SK-N-SH (cell line): ENCODE data around the gene ARHGAP45. TPM values are rescaled to one million over a fixed set of nuclear protein-coding genes. Genes with fewer than 3 reads are reported as not detected.

Experiments
- CTCF ChIA-PET: fragments of 300-600, 350-600 bp; formaldehyde crosslinking; extraction: SDS; loops from one replicate; lab custom pipeline; 2021; lab: Yijun Ruan, JAX
- POLR2A ChIA-PET: fragments of 350-600 bp; sonication (Branson Sonifier 250); formaldehyde crosslinking; extraction: SDS; loops from one replicate; lab custom pipeline; 2020; ENCODE audit warnings: antibody characterized with exemption, inconsistent platforms; lab: Yijun Ruan, JAX
- DNase-seq: peaks from one replicate; pipeline ENCODE4 v3.0.0; 2012
- H2AFZ ChIP-seq: fragments of 200-600 bp; sonication (generic); 2 replicates; pipeline ENCODE4 v1.8.1; 2016; ENCODE audit warnings: antibody characterized with exemption, mild to moderate bottlenecking, low read depth
- H3F3A ChIP-seq: fragments of 200-600 bp; sonication (generic); replicated peaks from 2 replicates; pipeline ENCODE3; 2016; ENCODE audit warnings: antibody characterized with exemption, mild to moderate bottlenecking; ENCODE audit not compliant: insufficient read depth
- H3K27ac ChIP-seq, 2 experiments: fragments of 200-500 bp in 1 of 2; fragments of 200-600 bp in 1 of 2; sonication (Bioruptor generic) in 1 of 2; sonication (generic), shearing (Covaris generic) in 1 of 2; 2 replicates each; pipeline versions ENCODE4 v1.5.1 to v1.6.1; 2014 to 2016; ENCODE audit warnings: low read depth in 2 of 2, inconsistent platforms in 1 of 2, low read length in 1 of 2, mild to moderate bottlenecking in 1 of 2, mixed read lengths in 1 of 2
- H3K27me3 ChIP-seq: fragments of 200-600 bp; sonication (generic), shearing (Covaris generic); 2 replicates; pipeline ENCODE4 v1.6.1; 2016; ENCODE audit warnings: mixed run types; ENCODE audit not compliant: insufficient read depth
- H3K36me3 ChIP-seq, 2 experiments: fragments of 200-500 bp in 1 of 2; fragments of 200-600 bp in 1 of 2; sonication (Bioruptor generic) in 1 of 2; sonication (generic) in 1 of 2; replicated peaks in 1 of 2; 2 replicates each; pipeline versions ENCODE3 to v1.5.1; 2014 to 2016; ENCODE audit warnings: low read length in 1 of 2, mild to moderate bottlenecking in 1 of 2; ENCODE audit not compliant: insufficient read depth in 2 of 2, control insufficient read depth in 1 of 2
- H3K4me1 ChIP-seq, 2 experiments: fragments of 200-500 bp in 1 of 2; fragments of 200-600 bp in 1 of 2; sonication (Bioruptor generic) in 1 of 2; sonication (generic), shearing (Covaris generic) in 1 of 2; 2 replicates each; pipeline versions ENCODE4 v1.5.1 to v1.6.1; 2014 to 2016; ENCODE audit warnings: low read depth in 1 of 2, low read length in 1 of 2, mixed run types in 1 of 2; ENCODE audit not compliant: insufficient read depth in 2 of 2, control insufficient read depth in 1 of 2
- H3K4me2 ChIP-seq: fragments of 200-600 bp; sonication (generic), shearing (Covaris generic); 2 replicates; pipeline ENCODE4 v1.6.1; 2017; ENCODE audit warnings: mixed run types
- H3K4me3 ChIP-seq, 2 experiments: fragments of 200-500 bp in 1 of 2; fragments of 200-600 bp in 1 of 2; sonication (Bioruptor generic) in 1 of 2; sonication (generic), shearing (Covaris generic) in 1 of 2; 2 replicates each; pipeline versions ENCODE4 v1.5.1 to v1.8.1; 2014 to 2016; ENCODE audit warnings: low read depth in 2 of 2, inconsistent platforms in 1 of 2, low read length in 1 of 2, mild to moderate bottlenecking in 1 of 2, mixed read lengths in 1 of 2, moderate library complexity in 1 of 2
- H3K79me2 ChIP-seq: fragments of 200-600 bp; sonication (generic); 2 replicates; pipeline ENCODE4 v1.8.1; 2017; ENCODE audit warnings: mild to moderate bottlenecking; ENCODE audit not compliant: insufficient read depth
- H3K9ac ChIP-seq: fragments of 200-600 bp; sonication (generic); 2 replicates; pipeline ENCODE4 v1.6.1; 2017; ENCODE audit warnings: mixed run types
- H3K9me2 ChIP-seq: fragments of 200-600 bp; sonication (generic); 2 replicates; pipeline ENCODE4 v1.6.1; 2017; ENCODE audit warnings: mixed run types
- H3K9me3 ChIP-seq: fragments of 200-600 bp; sonication (generic); 2 replicates; pipeline ENCODE4 v1.6.1; 2017; ENCODE audit warnings: mixed run types, mild to moderate bottlenecking, moderate library complexity
- H4K20me1 ChIP-seq: fragments of 200-600 bp; sonication (generic); 2 replicates; pipeline ENCODE4 v1.6.1; 2017; ENCODE audit warnings: mild to moderate bottlenecking, mixed run types; ENCODE audit not compliant: insufficient read depth
- CHD2 ChIP-seq: fragments of 150-350 bp; IDR thresholded peaks from 2 replicates; pipeline ENCODE4 v1.6.1; 2018; ENCODE audit warnings: low read length; ENCODE audit not compliant: partially characterized antibody
- ELF1 ChIP-seq: IDR thresholded peaks from 2 replicates; pipeline ENCODE4 v1.4.0; 2012
- EZH2phosphoT487 ChIP-seq: fragments of 200-600 bp; sonication (generic); IDR thresholded peaks from 2 replicates; pipeline ENCODE4 v1.6.1; 2017; ENCODE audit warnings: low read depth, mixed run types, mild to moderate bottlenecking, antibody characterized with exemption, moderate library complexity, borderline replicate concordance
- FOSL2 ChIP-seq: IDR thresholded peaks from 2 replicates; pipeline ENCODE4 v1.4.0; 2012; ENCODE audit warnings: low read depth, mild to moderate bottlenecking, moderate library complexity, borderline replicate concordance
- GABPA ChIP-seq: IDR thresholded peaks from 2 replicates; pipeline ENCODE4 v1.4.0; 2012; ENCODE audit warnings: low read depth, mild to moderate bottlenecking
- GATA2 ChIP-seq: sonication (generic); formaldehyde crosslinking; IDR thresholded peaks from 2 replicates; pipeline ENCODE4 v1.5.0; 2020; ENCODE audit warnings: mild to moderate bottlenecking, missing genetic modification reagents
- JUND ChIP-seq: IDR thresholded peaks from 2 replicates; pipeline ENCODE4 v1.4.0; 2012
- MEF2A ChIP-seq: IDR thresholded peaks from 2 replicates; pipeline ENCODE4 v1.4.0; 2012; ENCODE audit warnings: low read depth, borderline replicate concordance
- MXI1 ChIP-seq: IDR thresholded peaks from 2 replicates; pipeline ENCODE4 v1.6.1; 2012; ENCODE audit warnings: mild to moderate bottlenecking, low read depth, low read length, improper control_type of control experiment
- NFIC ChIP-seq: IDR thresholded peaks from 2 replicates; pipeline ENCODE4 v1.4.0; 2012; ENCODE audit warnings: borderline replicate concordance
- POLR2AphosphoS5 ChIP-seq: IDR thresholded peaks from 2 replicates; pipeline ENCODE4 v1.6.1; 2012; ENCODE audit warnings: low read depth, low read length
- RAD21 ChIP-seq: IDR thresholded peaks from 2 replicates; pipeline ENCODE4 v1.6.1; 2012; ENCODE audit warnings: mild to moderate bottlenecking, low read length
- RCOR1 ChIP-seq: fragments of 150-350 bp; IDR thresholded peaks from 2 replicates; pipeline ENCODE4 v1.6.1; 2017; ENCODE audit warnings: antibody characterized with exemption, low read length
- RFX5 ChIP-seq: IDR thresholded peaks from 2 replicates; pipeline ENCODE4 v1.6.1; 2012; ENCODE audit warnings: mild to moderate bottlenecking, improper control_type of control experiment, low read length
- SIN3A ChIP-seq: IDR thresholded peaks from 2 replicates; pipeline ENCODE4 v1.6.1; 2012; ENCODE audit warnings: low read depth, mild to moderate bottlenecking, low read length, moderate library complexity, borderline replicate concordance
- SMC3 ChIP-seq: IDR thresholded peaks from 2 replicates; pipeline ENCODE4 v1.6.1; 2012; ENCODE audit warnings: low read depth, low read length, improper control_type of control experiment
- TAF1 ChIP-seq: IDR thresholded peaks from 2 replicates; pipeline ENCODE4 v1.6.1; 2012; ENCODE audit warnings: low read depth, mild to moderate bottlenecking, low read length, moderate library complexity, borderline replicate concordance
- WGBS: methylation state at CpG from one replicate; pipeline ENCODE4 v1.1.6; 2017; ENCODE audit warnings: low lambda C conversion rate; 5-methylcytosine and 5-hydroxymethylcytosine counted together
- polyA plus RNA-seq, 3 experiments: library from polyadenylated mRNA; depleted of rRNA; stranded (reverse); fragments of >200 nt; gene quantifications; 2 replicates each; pipeline ENCODE4 v1.2.3, GENCODE V29; 2012
- TF ChIP-seq, protein P1 (sequence below): IDR thresholded peaks from 2 replicates; pipeline ENCODE4; 2012
- TF ChIP-seq, protein P2 (sequence below): IDR thresholded peaks from 2 replicates; pipeline ENCODE4 v1.4.0; 2012; ENCODE audit warnings: low read depth, borderline replicate concordance

ARHGAP45 gene
- polyA plus RNA-seq, 1 of the 3 experiments (the other 2 are of a cell fraction): 4.2 TPM

DNA sequence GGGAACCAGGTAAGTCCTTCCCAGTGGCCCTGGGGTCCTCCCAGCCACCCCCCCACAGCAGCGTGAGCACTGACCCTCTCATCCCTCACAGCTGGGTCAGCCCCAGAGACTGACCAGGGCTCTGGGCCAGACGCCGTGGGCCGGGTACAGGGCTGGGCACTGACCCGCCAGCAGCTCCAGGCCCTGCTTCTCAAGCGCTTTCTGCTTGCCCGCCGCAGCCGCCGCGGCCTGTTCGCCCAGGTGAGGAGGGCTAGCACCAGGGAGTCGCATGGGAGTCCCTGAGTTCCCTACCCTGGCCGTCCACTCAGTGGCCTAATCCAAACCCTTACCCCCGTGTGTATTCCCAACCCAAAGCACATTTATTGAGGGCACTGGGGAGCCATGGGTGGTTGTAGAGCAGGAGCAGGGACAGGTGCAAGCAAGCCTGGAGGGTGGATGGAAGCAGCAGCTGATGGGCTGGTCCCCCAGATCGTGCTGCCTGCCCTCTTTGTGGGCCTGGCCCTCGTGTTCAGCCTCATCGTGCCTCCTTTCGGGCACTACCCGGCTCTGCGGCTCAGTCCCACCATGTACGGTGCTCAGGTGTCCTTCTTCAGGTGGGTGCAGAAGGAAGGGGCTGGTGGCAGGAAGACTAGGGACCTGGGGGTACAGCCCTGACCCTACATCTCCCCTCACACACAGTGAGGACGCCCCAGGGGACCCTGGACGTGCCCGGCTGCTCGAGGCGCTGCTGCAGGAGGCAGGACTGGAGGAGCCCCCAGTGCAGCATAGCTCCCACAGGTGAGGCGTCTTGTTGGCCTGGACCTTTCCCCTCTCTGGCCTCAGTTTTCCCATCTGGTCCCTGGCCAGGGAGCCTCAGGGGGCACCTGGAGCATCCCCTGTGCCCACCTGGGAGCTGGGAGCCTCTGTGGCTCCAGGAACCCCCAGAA lies 12.6 kb upstream of the ARHGAP45 start:
- Histone ChIP-seq H3K9me3 (peaks cover 11% of the 10 kb centered on the region; the same call in 1 of the 2 replicates), H3K36me3 (no peaks in the 10 kb centered on the region), H4K20me1 (no peaks in the 10 kb centered on the region), H3K4me3 (no peak overlapping the region), H2AFZ (no peak overlapping the region), H3K4me1 (no peaks in the 10 kb centered on the region), H3F3A (peaks cover 4% of the 10 kb centered on the region), H3K27ac (no peak overlapping the region), H3K4me2 (no peak overlapping the region), H3K79me2 (no peaks in the 10 kb centered on the region), H3K27me3 (no peaks in the 10 kb centered on the region), H3K9me2 (no peaks in the 10 kb centered on the region), H3K9ac (no peak overlapping the region)
- TF ChIP-seq RAD21 (no peak), GATA2 (no peak), EZH2phosphoT487 (no peak), SIN3A (no peak), POLR2AphosphoS5 (no peak), ELF1 (no peak), TAF1 (no peak), RCOR1 (no peak), JUND (no peak), RFX5 (no peak), CHD2 (no peak), NFIC (no peak), SMC3 (no peak), GABPA (no peak), MXI1 (no peak), MEF2A (no peak), FOSL2 (no peak)
- TF ChIP-seq, protein P1, sequence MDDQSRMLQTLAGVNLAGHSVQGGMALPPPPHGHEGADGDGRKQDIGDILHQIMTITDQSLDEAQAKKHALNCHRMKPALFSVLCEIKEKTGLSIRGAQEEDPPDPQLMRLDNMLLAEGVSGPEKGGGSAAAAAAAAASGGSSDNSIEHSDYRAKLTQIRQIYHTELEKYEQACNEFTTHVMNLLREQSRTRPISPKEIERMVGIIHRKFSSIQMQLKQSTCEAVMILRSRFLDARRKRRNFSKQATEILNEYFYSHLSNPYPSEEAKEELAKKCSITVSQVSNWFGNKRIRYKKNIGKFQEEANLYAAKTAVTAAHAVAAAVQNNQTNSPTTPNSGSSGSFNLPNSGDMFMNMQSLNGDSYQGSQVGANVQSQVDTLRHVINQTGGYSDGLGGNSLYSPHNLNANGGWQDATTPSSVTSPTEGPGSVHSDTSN: no peak
- TF ChIP-seq, protein P2, sequence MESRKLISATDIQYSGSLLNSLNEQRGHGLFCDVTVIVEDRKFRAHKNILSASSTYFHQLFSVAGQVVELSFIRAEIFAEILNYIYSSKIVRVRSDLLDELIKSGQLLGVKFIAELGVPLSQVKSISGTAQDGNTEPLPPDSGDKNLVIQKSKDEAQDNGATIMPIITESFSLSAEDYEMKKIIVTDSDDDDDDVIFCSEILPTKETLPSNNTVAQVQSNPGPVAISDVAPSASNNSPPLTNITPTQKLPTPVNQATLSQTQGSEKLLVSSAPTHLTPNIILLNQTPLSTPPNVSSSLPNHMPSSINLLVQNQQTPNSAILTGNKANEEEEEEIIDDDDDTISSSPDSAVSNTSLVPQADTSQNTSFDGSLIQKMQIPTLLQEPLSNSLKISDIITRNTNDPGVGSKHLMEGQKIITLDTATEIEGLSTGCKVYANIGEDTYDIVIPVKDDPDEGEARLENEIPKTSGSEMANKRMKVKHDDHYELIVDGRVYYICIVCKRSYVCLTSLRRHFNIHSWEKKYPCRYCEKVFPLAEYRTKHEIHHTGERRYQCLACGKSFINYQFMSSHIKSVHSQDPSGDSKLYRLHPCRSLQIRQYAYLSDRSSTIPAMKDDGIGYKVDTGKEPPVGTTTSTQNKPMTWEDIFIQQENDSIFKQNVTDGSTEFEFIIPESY: no peak
- WGBS: 81% methylated on average over 18 of the region's 28 CpGs
- DNase-seq: no peak
- CTCF ChIA-PET: interaction anchor here (0.9 to 1.3 kb wide), 4 partner anchors 11 to 139 kb away, joined by 3 to 6 read pairs (median 5); partner anchors contain the start of gene ARHGAP45
- POLR2A ChIA-PET: no interaction called here
